ENCODE data around the gene VAT1L. TPM values are rescaled to one million over a fixed set of nuclear protein-coding genes. Genes with fewer than 3 reads are reported as not detected.

The VAT1L gene
- total RNA-seq, 3 donors from 2014 or later (not counting 1 experiment from before 2014, with no cell fraction given): not detected

DNA sequence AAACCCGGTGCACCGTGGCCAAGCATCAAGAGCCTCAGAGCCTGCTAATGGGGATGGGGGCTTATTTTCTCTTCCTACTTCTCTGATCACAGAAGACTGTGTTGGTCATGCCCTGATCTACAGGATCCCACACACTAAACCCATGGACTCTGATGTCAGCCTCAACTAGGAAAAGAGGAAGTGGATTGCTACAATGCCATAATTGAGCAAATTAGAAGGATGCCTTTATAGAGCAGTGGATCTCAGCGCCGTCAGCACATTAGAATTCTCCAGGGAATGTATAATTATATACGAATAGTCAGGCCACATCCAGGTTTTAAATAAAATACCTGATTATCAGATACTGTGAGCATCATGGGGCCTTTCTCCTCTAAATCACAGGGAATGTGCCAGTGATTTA, 64.8 kb downstream of the VAT1L start:
- Histone ChIP-seq H3K27ac (ENCODE audit: low read length) (no peak overlapping the region), H3K27me3 (ENCODE audit: control insufficient read depth, insufficient read depth, low read length) (no peaks in the 10 kb centered on the region), H3K36me3 (ENCODE audit: control insufficient read depth, insufficient read depth, low read length) (no peaks in the 10 kb centered on the region), H3K4me1 (ENCODE audit: control insufficient read depth, insufficient read depth, low read length) (no peaks in the 10 kb centered on the region), H3K9me3 (ENCODE audit: control insufficient read depth, insufficient read depth, low read length) (no peaks in the 10 kb centered on the region), H3K4me3 (ENCODE audit: low read length) (no peak overlapping the region)
- Mint-ChIP-seq H3K4me3 (no peak overlapping the region), H3K27ac (no peak overlapping the region), H3K4me1 (no peaks in the 10 kb centered on the region), H3K9me3 (no peaks in the 10 kb centered on the region), H3K36me3 (no peaks in the 10 kb centered on the region), H3K27me3 (ENCODE audit: low read depth in 2 of 2) (peaks cover 12 to 13% of the 10 kb centered on the region in 2 donors)
- TF ChIP-seq, protein P1, sequence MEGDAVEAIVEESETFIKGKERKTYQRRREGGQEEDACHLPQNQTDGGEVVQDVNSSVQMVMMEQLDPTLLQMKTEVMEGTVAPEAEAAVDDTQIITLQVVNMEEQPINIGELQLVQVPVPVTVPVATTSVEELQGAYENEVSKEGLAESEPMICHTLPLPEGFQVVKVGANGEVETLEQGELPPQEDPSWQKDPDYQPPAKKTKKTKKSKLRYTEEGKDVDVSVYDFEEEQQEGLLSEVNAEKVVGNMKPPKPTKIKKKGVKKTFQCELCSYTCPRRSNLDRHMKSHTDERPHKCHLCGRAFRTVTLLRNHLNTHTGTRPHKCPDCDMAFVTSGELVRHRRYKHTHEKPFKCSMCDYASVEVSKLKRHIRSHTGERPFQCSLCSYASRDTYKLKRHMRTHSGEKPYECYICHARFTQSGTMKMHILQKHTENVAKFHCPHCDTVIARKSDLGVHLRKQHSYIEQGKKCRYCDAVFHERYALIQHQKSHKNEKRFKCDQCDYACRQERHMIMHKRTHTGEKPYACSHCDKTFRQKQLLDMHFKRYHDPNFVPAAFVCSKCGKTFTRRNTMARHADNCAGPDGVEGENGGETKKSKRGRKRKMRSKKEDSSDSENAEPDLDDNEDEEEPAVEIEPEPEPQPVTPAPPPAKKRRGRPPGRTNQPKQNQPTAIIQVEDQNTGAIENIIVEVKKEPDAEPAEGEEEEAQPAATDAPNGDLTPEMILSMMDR (IDR thresholded peaks at IDR 0.05): no peak
- WGBS (ENCODE audit: insufficient coverage): 85% methylated on average over 5 of the region's 5 CpGs
- intact Hi-C loops (cut with micrococcal nuclease): no loop called here
- no peak for DNase-seq
- ATAC-seq: no peak

DNA sequence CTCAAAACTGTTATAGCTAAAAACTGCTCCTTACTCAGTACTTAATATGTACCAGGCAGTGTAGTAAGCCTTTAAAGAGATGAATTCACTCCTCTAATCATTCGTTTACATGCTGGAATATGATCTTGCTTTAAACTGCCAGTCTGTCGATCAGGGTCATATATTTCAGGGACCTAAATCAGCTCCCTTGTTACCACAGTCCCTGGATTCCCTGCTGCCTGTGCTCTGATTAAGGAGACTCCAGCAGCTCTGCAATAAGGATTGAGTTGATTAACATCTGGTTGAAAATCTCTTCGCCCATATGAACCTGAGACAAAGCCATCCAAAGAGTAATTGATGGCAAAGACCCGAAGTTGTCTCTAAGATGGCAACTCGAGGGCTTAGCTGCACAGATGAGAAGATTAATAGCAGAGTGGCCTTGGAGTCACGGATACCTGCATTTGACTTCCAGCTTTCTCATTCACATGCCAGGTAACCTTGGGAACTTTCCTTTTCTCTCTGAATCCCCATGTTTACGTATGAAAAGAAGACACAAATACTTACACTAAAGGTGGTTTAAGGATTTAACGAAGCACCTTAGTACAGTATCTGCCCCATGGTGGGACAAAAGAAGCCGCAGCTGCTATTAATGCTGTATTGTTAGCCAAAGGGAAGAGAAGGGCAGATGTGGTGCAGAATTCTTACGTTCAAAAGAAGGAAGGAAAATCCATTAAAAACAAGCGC, 68.2 kb downstream of the VAT1L start:
- H3K36me3 ChIP-seq (ENCODE audit: control insufficient read depth, insufficient read depth, low read length): no peaks in the 10 kb centered on the region
- no peak overlapping the region for H3K4me3 Mint-ChIP-seq
- DNase-seq (no peak), ATAC-seq (no peak)
- no peak overlapping the region for H3K27ac ChIP-seq (ENCODE audit: low read length)
- no peaks in the 10 kb centered on the region for H3K9me3 Mint-ChIP-seq
- no peaks in the 10 kb centered on the region for H3K4me1 ChIP-seq (ENCODE audit: control insufficient read depth, insufficient read depth, low read length)
- no peaks in the 10 kb centered on the region for H3K36me3 Mint-ChIP-seq
- H3K9me3 ChIP-seq (ENCODE audit: control insufficient read depth, insufficient read depth, low read length): no peaks in the 10 kb centered on the region
- H3K27me3 ChIP-seq (ENCODE audit: control insufficient read depth, insufficient read depth, low read length): no peaks in the 10 kb centered on the region
- TF ChIP-seq, protein P1 (IDR thresholded peaks at IDR 0.05): no peak
- intact Hi-C loops (cut with micrococcal nuclease): no loop called here
- H3K4me3 ChIP-seq (ENCODE audit: low read length): no peak overlapping the region
- H3K4me1 Mint-ChIP-seq: no peaks in the 10 kb centered on the region
- 73% methylated on average over 10 of the region's 11 CpGs for WGBS (ENCODE audit: insufficient coverage)
- no peak overlapping the region for H3K27ac Mint-ChIP-seq
- peaks cover 10 to 13% of the 10 kb centered on the region in 2 donors for H3K27me3 Mint-ChIP-seq (ENCODE audit: low read depth in 2 of 2)

DNA sequence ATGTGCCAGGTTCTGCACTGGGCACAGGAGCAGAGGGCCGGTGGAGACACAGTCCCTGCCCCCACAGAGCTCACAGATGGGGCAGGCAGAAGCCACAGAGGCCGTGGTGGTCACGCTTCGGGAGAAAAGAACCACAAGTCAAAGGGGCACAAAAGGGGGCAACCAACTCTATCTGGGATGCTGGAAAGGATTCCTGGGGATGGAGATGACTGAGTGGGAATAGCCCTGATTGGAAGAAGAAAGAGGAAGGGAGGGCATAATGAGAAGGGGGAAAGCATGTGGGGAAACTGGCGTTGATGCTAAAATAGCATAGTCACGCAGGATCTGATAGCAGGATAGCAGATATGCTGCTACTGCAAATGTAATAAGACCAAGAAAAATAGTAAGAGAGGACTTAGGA, 69.7 kb downstream of the VAT1L start:
- Histone ChIP-seq H3K27me3 (ENCODE audit: control insufficient read depth, insufficient read depth, low read length) (no peaks in the 10 kb centered on the region), H3K36me3 (ENCODE audit: control insufficient read depth, insufficient read depth, low read length) (no peaks in the 10 kb centered on the region), H3K9me3 (ENCODE audit: control insufficient read depth, insufficient read depth, low read length) (no peaks in the 10 kb centered on the region), H3K27ac (ENCODE audit: low read length) (no peak overlapping the region), H3K4me3 (ENCODE audit: low read length) (no peak overlapping the region), H3K4me1 (ENCODE audit: control insufficient read depth, insufficient read depth, low read length) (no peaks in the 10 kb centered on the region)
- intact Hi-C loops (cut with micrococcal nuclease): no loop called here
- TF ChIP-seq, protein P1 (IDR thresholded peaks at IDR 0.05): no peak
- no peak overlapping the region for H3K4me3 Mint-ChIP-seq
- H3K9me3 Mint-ChIP-seq: no peaks in the 10 kb centered on the region
- peaks cover 7 to 10% of the 10 kb centered on the region in 2 donors for H3K27me3 Mint-ChIP-seq (ENCODE audit: low read depth in 2 of 2)
- no peaks in the 10 kb centered on the region for H3K36me3 Mint-ChIP-seq
- H3K4me1 Mint-ChIP-seq: no peaks in the 10 kb centered on the region
- no peak for DNase-seq
- ATAC-seq: no peak
- WGBS (ENCODE audit: insufficient coverage): 77% methylated on average over 6 of the region's 6 CpGs
- H3K27ac Mint-ChIP-seq: no peak overlapping the region
